Measurements from ENCODE around the gene LRWD1.
"Not testable (repeated sequence)": the region's sequence is repeated elsewhere in the genome, so short reads cannot be mapped to it uniquely, and the experiment has no call there.

GRCh38 chr7:102510575-102510974, 45.8 kb downstream of the LRWD1 start:
- not testable (repeated sequence) for TF ChIP-seq POLR2A (IDR thresholded peaks at IDR 0.05; ENCODE audit: borderline replicate concordance, extremely low read depth, insufficient read depth, insufficient read length); POLR2AphosphoS5 (IDR thresholded peaks at IDR 0.05; ENCODE audit: low read depth, low read length); TCF7L2 (IDR thresholded peaks at IDR 0.05; ENCODE audit: borderline replicate concordance, extremely low read depth, insufficient read depth, insufficient read length); EZH2 (IDR thresholded peaks at IDR 0.05); CEBPB (IDR thresholded peaks at IDR 0.05; ENCODE audit: low read depth); YY1 (IDR thresholded peaks at IDR 0.05; ENCODE audit: extremely low read depth, insufficient replicate concordance, low read depth, low read length); SP1 (IDR thresholded peaks at IDR 0.05; ENCODE audit: low read depth); RAD21 (IDR thresholded peaks at IDR 0.05; ENCODE audit: low read depth); ZFX (IDR thresholded peaks at IDR 0.05)
- TF ChIP-seq, protein P1, sequence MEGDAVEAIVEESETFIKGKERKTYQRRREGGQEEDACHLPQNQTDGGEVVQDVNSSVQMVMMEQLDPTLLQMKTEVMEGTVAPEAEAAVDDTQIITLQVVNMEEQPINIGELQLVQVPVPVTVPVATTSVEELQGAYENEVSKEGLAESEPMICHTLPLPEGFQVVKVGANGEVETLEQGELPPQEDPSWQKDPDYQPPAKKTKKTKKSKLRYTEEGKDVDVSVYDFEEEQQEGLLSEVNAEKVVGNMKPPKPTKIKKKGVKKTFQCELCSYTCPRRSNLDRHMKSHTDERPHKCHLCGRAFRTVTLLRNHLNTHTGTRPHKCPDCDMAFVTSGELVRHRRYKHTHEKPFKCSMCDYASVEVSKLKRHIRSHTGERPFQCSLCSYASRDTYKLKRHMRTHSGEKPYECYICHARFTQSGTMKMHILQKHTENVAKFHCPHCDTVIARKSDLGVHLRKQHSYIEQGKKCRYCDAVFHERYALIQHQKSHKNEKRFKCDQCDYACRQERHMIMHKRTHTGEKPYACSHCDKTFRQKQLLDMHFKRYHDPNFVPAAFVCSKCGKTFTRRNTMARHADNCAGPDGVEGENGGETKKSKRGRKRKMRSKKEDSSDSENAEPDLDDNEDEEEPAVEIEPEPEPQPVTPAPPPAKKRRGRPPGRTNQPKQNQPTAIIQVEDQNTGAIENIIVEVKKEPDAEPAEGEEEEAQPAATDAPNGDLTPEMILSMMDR (IDR thresholded peaks at IDR 0.05 in 2 of 3, conservative IDR thresholded peaks at IDR 0.05 in 1 of 3; ENCODE audit: borderline replicate concordance in 1 of 3, insufficient read depth in 1 of 3, low read depth in 2 of 3, low read length in 2 of 3), result not testable (repeated sequence)

Data from HCT116 (cell line).